LNCAP (cell line): ENCODE data around the gene ZDHHC17.

Experiments used
- TF ChIP-seq, protein P1 (sequence below): fragments of 450-650 bp; IDR thresholded peaks from 2 replicates; pipeline ENCODE4 v1.5.1; 2017; ENCODE audit warnings: mild to moderate bottlenecking

The ZDHHC17 gene, protein sequence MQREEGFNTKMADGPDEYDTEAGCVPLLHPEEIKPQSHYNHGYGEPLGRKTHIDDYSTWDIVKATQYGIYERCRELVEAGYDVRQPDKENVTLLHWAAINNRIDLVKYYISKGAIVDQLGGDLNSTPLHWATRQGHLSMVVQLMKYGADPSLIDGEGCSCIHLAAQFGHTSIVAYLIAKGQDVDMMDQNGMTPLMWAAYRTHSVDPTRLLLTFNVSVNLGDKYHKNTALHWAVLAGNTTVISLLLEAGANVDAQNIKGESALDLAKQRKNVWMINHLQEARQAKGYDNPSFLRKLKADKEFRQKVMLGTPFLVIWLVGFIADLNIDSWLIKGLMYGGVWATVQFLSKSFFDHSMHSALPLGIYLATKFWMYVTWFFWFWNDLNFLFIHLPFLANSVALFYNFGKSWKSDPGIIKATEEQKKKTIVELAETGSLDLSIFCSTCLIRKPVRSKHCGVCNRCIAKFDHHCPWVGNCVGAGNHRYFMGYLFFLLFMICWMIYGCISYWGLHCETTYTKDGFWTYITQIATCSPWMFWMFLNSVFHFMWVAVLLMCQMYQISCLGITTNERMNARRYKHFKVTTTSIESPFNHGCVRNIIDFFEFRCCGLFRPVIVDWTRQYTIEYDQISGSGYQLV

DNA sequence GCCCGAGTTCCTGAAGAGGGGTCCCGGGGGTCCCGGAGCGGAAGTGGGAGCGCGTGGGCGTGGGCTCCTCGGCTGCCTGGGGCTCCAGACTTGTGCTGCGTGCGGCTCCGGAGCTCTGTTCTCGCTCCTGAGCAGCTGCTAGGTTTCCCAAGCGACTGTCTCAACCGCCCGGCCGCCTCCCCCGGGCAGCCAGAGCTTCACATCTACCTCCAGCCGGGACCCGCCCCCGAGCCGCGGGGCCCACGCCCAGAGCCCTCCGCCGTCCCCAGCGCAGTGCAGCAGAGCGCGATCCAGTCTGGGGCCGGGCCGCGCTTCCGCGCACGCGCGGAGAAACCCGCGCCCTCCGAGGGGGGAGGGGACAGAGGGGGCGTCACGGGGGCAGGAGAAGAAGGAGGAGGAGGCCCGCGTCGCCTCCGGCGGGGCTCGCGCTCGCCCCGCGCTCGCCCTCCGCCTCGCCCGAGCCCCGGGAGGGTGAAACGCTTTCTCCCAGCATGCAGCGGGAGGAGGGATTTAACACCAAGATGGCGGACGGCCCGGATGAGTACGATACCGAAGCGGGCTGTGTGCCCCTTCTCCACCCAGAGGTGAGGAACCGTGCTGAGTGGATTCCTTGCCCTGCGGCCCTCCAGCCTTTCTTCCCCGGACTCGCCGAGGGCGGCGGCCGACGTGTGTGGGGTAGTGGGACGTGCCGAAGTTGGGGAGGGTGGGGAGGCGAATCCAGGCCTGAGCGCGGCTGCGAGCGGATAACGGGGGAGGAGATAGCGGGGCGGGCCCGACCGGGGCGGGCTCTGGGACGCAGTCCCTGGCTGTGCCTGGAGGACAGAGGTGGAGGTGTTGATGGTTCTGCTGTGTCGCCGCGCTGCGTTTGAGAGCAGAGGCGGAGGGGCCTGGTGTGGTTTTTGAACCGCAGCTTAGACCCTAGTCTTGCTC lies at the start of gene ZDHHC17:
TSS of gene ZDHHC17 (plus strand) at position 370 of the 930 bp plus-strand sequence. CDS start at position 492, 122 bp downstream.
- TF ChIP-seq, protein P1, sequence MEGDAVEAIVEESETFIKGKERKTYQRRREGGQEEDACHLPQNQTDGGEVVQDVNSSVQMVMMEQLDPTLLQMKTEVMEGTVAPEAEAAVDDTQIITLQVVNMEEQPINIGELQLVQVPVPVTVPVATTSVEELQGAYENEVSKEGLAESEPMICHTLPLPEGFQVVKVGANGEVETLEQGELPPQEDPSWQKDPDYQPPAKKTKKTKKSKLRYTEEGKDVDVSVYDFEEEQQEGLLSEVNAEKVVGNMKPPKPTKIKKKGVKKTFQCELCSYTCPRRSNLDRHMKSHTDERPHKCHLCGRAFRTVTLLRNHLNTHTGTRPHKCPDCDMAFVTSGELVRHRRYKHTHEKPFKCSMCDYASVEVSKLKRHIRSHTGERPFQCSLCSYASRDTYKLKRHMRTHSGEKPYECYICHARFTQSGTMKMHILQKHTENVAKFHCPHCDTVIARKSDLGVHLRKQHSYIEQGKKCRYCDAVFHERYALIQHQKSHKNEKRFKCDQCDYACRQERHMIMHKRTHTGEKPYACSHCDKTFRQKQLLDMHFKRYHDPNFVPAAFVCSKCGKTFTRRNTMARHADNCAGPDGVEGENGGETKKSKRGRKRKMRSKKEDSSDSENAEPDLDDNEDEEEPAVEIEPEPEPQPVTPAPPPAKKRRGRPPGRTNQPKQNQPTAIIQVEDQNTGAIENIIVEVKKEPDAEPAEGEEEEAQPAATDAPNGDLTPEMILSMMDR = no peak

DNA sequence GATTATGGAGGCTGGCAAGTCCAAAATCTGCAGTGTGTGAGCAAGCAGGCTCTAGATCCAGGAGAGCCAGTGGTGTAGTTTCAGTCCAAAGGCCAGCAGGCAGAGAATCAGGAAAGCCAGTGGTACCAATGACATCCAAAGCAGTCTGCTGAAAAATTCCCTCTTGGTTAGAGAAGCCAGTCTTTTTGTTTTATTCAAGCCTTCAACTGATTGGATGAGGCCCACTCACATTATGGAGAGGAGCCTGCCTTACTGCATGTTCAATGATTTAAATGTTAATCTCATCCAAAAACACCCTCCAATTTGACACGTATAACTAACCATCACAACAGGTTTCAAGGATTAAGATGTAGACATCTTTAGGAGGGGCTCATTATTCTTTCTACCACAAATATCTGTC lies 49.5 kb upstream of the ZDHHC17 start:
- TF ChIP-seq, protein P1 = no peak

DNA sequence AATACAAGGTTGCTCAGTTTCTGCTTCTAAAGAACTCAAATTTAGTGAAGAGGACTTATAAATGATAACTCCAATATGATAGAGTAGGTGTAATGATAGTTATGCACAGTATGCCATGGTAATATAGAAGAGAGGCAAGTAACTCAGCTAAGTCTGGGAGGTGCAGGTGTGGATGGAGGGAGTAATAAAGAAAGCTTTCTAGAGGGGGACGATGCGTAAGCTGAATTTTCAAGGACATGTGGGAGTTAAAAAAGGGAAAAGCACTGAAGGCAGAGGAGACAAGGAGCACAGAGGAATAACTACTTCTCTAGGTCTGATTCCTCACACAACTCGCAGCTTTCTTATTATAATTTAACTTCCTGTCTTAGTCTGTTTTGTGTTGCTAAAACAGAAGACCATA lies 49.1 kb upstream of the ZDHHC17 start:
- TF ChIP-seq, protein P1 = no peak

DNA sequence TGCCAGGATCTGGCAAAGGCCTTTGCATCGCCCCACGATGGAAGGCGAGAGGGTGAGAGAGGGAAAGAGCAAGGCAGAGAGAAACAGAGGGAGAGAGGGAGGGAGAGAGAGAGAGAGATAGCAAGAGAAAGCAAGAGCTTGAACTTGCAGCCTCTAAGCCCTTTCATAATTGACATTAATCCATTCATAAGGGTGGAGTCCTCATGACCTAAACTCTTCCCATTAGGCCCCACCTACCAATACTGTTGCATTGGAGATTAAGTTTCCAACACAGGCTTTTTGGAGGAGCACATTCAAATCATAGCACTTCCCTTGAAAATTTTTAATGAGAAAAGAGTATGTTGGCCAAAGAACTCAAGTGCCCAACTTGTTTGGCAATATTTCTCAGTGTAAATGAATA lies 48.6 kb upstream of the ZDHHC17 start:
- TF ChIP-seq, protein P1 = no peak

DNA sequence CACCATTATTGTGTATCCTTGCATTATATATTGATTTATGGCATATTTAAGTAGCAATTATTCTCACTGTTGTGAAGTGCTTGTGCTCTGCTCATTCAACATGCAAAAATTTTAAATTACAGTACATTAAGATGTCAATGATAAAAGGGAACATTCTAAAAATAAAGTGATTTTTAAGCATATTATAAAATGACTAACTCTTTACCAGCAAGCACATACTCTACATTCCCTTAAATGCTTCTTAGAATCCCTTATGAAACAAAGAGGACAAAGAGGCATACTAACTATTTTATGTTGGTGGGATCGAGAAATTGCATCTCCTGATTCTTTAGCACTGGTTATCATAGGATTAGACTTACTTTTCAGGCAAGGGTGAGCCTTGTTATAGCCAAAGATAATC lies 46.6 kb upstream of the ZDHHC17 start:
- TF ChIP-seq, protein P1 = no peak

DNA sequence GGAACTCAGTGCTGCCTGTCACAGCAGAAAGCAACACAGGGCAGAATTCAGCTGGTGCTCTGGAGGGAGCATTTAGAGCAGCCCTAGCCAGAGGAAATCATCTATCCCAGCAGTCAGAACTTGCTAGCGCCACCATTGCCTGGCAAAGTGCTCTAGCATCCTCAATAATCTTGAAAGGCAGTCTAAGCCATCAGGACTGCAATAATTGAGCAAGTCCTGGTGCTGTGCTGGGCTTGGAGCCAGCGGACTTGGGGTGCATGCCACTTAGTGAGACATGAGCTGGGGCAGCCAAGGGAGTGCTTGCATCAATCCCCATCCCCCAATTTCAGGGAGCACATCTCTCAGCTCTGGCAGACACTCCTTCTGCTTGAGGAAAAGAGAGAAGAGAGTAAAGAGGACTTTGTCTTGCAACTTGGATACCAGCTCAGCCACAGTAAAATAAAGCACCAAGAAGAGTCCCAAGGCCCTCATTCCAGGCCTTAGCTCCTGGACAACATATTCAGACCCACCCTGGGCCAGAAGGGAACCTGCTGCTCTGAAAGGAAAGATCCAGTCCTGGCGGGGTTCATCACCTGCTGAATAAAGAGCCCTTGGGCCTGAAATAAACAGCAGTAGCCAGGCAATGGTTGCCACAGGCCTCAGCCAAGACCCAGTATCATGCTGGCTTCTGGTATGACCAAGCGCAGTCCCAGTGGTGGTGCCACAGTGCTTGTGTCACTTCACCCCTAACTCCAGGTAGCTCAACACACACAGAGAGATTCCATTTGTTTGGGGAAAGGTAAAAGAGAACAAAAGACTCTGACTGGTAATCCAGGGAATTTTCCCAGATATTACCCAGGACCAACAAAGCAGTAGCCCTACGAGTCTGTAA lies 44.5 kb upstream of the ZDHHC17 start:
- TF ChIP-seq, protein P1 = no peak
